ENCODE results near the gene SLC1A4.

DNA sequence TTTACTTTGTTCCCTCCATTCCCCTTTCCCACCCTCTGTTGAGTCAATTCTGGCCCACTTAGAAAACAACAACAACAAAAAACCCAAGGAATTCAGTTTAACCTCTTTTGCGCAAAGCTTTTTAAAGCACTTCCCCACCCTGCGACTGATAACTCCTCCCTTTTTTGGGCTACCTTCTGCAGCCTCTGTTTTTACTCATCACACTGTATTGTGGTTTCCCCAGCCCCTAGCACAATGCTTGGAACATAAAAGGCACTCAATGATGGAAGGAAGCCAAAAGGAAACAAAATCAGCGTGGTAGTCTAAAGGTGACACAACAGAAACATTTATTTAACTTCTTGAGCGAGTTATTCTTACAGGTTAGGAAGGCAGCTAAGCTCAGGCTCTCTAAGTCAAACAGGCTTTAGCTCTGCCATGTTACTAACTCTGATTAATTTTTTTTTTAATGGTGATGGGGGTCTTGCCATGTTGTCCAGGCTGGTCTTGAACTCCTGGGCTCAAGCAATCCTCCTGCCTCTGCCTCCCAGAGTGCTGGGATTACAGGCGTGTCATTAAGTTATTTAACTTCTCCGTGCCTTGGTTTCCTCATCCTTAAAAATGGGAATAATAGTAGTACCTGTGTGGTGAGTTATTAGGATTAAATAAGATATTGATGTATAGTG, 68.3 kb downstream of the SLC1A4 start:
- no peak for TF ChIP-seq POLR2A (IDR thresholded peaks at IDR 0.05)
- no peak for TF ChIP-seq CTCF (IDR thresholded peaks at IDR 0.05)
